GM19455 (cell line): ENCODE data around the gene ADARB1.
A peak's percentile ranks its signal among the peaks of the same experiment; 100 is the strongest.

ENCODE experiments used
- ATAC-seq: cut with Tn5 transposase; IDR thresholded peaks from one replicate; pipeline ENCODE4 v1.9.1; 2021; ENCODE audit not compliant: unreplicated experiment

ADARB1 gene

GRCh38 chr21:45091550-45092322 lies 17.4 kb downstream of the ADARB1 start:
- no peak for ATAC-seq

- ATAC-seq, result no peak
Observed at GRCh38 chr21:45093035-45093532, 18.7 kb downstream of the ADARB1 start.

GRCh38 chr21:45094412-45094811 lies 20.0 kb downstream of the ADARB1 start:
- no peak for ATAC-seq

GRCh38 chr21:45095505-45095904 lies 21.1 kb downstream of the ADARB1 start:
- no peak for ATAC-seq

GRCh38 chr21:45096217-45096616 lies 21.8 kb downstream of the ADARB1 start:
- ATAC-seq, result no peak

- ATAC-seq, result no peak
Observed at GRCh38 chr21:45097827-45098387, 23.5 kb downstream of the ADARB1 start.

- no peak for ATAC-seq
Observed at GRCh38 chr21:45098867-45099266, 24.5 kb downstream of the ADARB1 start.

- no peak for ATAC-seq
Observed at GRCh38 chr21:45099571-45099970, 25.2 kb downstream of the ADARB1 start.

- ATAC-seq, result no peak
Observed at GRCh38 chr21:45100866-45101265, 26.5 kb downstream of the ADARB1 start.

GRCh38 chr21:45102391-45102932 lies 28.1 kb downstream of the ADARB1 start:
- no peak for ATAC-seq

- no peak for ATAC-seq
Observed at GRCh38 chr21:45103971-45104520, 29.7 kb downstream of the ADARB1 start.

- no peak for ATAC-seq
Observed at GRCh38 chr21:45104560-45104959, 30.2 kb downstream of the ADARB1 start.

GRCh38 chr21:45105906-45106485 lies 31.6 kb downstream of the ADARB1 start:
- ATAC-seq, result no peak

GRCh38 chr21:45108034-45108790 lies 33.8 kb downstream of the ADARB1 start:
- no peak for ATAC-seq

GRCh38 chr21:45108808-45109781 lies 34.7 kb downstream of the ADARB1 start:
- ATAC-seq, result no peak

GRCh38 chr21:45109831-45110492 lies 35.6 kb downstream of the ADARB1 start:
- peak; percentile 72 for ATAC-seq

- ATAC-seq, result no peak
Observed at GRCh38 chr21:45110873-45111624, 36.7 kb downstream of the ADARB1 start.

- no peak for ATAC-seq
Observed at GRCh38 chr21:45111703-45112102, 37.3 kb downstream of the ADARB1 start.
